ENCODE results near the gene RAD18.

The RAD18 gene

GRCh38 chr3:8966150-8966819 is 3.0 kb upstream of the RAD18 start:
- DNase-seq (ENCODE audit: extremely low read depth, low read depth), result no peak
- TF ChIP-seq, protein P1, sequence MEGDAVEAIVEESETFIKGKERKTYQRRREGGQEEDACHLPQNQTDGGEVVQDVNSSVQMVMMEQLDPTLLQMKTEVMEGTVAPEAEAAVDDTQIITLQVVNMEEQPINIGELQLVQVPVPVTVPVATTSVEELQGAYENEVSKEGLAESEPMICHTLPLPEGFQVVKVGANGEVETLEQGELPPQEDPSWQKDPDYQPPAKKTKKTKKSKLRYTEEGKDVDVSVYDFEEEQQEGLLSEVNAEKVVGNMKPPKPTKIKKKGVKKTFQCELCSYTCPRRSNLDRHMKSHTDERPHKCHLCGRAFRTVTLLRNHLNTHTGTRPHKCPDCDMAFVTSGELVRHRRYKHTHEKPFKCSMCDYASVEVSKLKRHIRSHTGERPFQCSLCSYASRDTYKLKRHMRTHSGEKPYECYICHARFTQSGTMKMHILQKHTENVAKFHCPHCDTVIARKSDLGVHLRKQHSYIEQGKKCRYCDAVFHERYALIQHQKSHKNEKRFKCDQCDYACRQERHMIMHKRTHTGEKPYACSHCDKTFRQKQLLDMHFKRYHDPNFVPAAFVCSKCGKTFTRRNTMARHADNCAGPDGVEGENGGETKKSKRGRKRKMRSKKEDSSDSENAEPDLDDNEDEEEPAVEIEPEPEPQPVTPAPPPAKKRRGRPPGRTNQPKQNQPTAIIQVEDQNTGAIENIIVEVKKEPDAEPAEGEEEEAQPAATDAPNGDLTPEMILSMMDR (IDR thresholded peaks at IDR 0.05; ENCODE audit: low read depth, low read length), result no peak

GRCh38 chr3:8964436-8965370 is 1.4 kb upstream of the RAD18 start:
- peak; percentile 42 for DNase-seq (ENCODE audit: extremely low read depth, low read depth)
- TF ChIP-seq, protein P1 (IDR thresholded peaks at IDR 0.05; ENCODE audit: low read depth, low read length), result no peak

DNA sequence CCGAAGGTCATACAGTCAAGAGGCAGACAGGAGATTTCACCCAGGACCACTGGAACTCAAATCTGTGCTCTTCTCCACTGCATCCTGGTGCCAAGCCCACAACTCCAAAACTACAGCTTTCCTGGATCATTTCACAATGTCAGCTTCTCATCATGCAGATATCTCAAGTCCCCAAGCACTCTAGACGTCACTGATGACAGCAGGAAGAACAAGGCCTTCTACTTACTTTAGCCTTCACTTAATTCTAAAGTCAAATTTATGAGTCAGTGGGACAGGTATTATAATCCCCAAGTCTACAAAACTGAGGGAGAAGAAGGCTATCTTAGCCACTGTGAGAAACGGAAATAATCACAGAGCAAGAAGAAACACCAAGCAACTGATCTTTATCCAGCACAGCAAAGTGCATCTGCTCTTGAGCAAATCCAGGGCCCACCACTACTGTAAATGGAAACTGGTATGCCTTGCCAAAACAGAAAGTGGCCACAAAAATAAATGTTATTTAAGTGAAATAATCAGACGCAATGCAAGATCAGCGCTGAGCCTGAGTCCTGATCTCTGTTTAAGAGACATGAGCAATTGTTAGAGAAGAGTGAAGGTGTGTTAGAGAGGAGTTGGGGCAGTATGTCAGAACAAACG is 928 bp downstream of the RAD18 start:
- TF ChIP-seq, protein P1 (IDR thresholded peaks at IDR 0.05; ENCODE audit: low read depth, low read length), result no peak
- no peak for DNase-seq (ENCODE audit: extremely low read depth, low read depth)

- DNase-seq (ENCODE audit: extremely low read depth, low read depth), result no peak
- TF ChIP-seq, protein P1 (IDR thresholded peaks at IDR 0.05; ENCODE audit: low read depth, low read length), result no peak
Measured at GRCh38 chr3:8959668-8960067, 3.6 kb downstream of the RAD18 start.

- no peak for DNase-seq (ENCODE audit: extremely low read depth, low read depth)
- TF ChIP-seq, protein P1 (IDR thresholded peaks at IDR 0.05; ENCODE audit: low read depth, low read length), result no peak
Measured at GRCh38 chr3:8954938-8955763, 8.1 kb downstream of the RAD18 start.

DNA sequence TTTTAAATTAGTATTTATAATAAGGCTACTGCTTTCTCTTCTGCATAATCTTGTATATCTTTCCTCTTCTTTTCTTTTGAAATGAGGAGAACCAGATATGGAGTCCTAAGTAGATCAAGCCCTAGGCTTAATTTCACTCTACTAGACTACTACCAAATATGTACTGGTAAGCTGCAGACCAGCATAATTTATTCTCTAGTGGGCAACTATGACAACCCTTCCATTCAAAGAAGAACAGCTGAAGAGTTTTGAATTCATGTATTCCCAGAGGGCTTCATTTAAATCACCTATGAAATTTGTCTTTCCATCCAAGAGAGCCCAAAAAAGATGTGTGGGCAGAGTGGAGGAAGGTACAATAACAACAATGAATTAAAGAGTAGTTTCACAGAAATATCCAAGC is 10.0 kb downstream of the RAD18 start:
- TF ChIP-seq, protein P1 (IDR thresholded peaks at IDR 0.05; ENCODE audit: low read depth, low read length), result no peak
- no peak for DNase-seq (ENCODE audit: extremely low read depth, low read depth)

All from AG09319 (cell line).